Fibroblast of lung (primary cell): ENCODE results near the gene CGB5. TPM values are rescaled to one million over a fixed set of nuclear protein-coding genes. Genes with fewer than 3 reads are reported as not detected.
A peak's percentile ranks its signal among the peaks of the same experiment; 100 is the strongest.
"Not testable (repeated sequence)": the region's sequence is repeated elsewhere in the genome, so short reads cannot be mapped to it uniquely, and the experiment has no call there.

Experiments used
- DNase-seq, 2 donors: peaks; one replicate each; pipeline versions ENCODE4 v3.0.0 to v3.0.0-alpha.2; 2010; ENCODE audit warnings: low read depth in 2 of 2
- H2AFZ ChIP-seq: 2 replicates; pipeline ENCODE4 v1.5.1; 2012; ENCODE audit warnings: low read length, control low read depth, inconsistent platforms
- H3K27ac ChIP-seq: 2 replicates; pipeline ENCODE4 v1.5.1; 2011; ENCODE audit warnings: low read length, control low read depth; ENCODE audit not compliant: insufficient read depth
- H3K27me3 ChIP-seq: 2 replicates; pipeline ENCODE4 v1.5.1; 2011; ENCODE audit warnings: mild to moderate bottlenecking, low read length; ENCODE audit not compliant: control insufficient read depth, insufficient read depth
- H3K36me3 ChIP-seq: 2 replicates; pipeline ENCODE4 v1.5.1; 2011; ENCODE audit warnings: low read length; ENCODE audit not compliant: control insufficient read depth, insufficient read depth
- H3K4me1 ChIP-seq: 2 replicates; pipeline ENCODE4 v1.5.1; 2011; ENCODE audit warnings: low read length; ENCODE audit not compliant: control insufficient read depth, insufficient read depth; ENCODE audit errors: extremely low read depth
- H3K4me2 ChIP-seq: 2 replicates; pipeline ENCODE4 v1.5.1; 2011; ENCODE audit warnings: low read length, control low read depth; ENCODE audit not compliant: insufficient read depth; ENCODE audit errors: extremely low read depth
- H3K4me3 ChIP-seq, 4 experiments: fragments of 200-600 bp in 1 of 4; sonication (generic) in 1 of 4; replicated peaks in 1 of 4; 2 replicates each; pipeline ENCODE4 v1.5.1; 2011 to 2016; ENCODE audit warnings: low read length in 4 of 4, low read depth in 3 of 4, mild to moderate bottlenecking in 3 of 4, control low read depth in 2 of 4, inconsistent platforms in 1 of 4, mixed read lengths in 1 of 4; ENCODE audit not compliant: insufficient read depth in 1 of 4; ENCODE audit errors: control extremely low read depth in 1 of 4
- H3K79me2 ChIP-seq: 2 replicates; pipeline ENCODE4 v1.5.1; 2012; ENCODE audit warnings: mild to moderate bottlenecking, low read length, inconsistent platforms; ENCODE audit not compliant: control insufficient read depth, insufficient read depth
- H3K9ac ChIP-seq: 2 replicates; pipeline ENCODE4 v1.5.1; 2011; ENCODE audit warnings: mild to moderate bottlenecking, low read length, control low read depth; ENCODE audit not compliant: insufficient read depth
- H3K9me3 ChIP-seq: 2 replicates; pipeline ENCODE4 v1.5.1; 2012; ENCODE audit warnings: low read depth, low read length; ENCODE audit not compliant: control insufficient read depth, insufficient read depth
- H4K20me1 ChIP-seq: 2 replicates; pipeline ENCODE4 v1.5.1; 2011; ENCODE audit warnings: low read length; ENCODE audit not compliant: control insufficient read depth, insufficient read depth; ENCODE audit errors: extremely low read depth
- CTCF ChIP-seq, 2 donors: IDR thresholded peaks in 1 of 2; conservative IDR thresholded peaks in 1 of 2; 1 replicate in 1 of 2; 2 replicates in 1 of 2; pipeline ENCODE4 v1.5.1; 2011 to 2012; ENCODE audit warnings: low read length in 2 of 2, control low read depth in 1 of 2, inconsistent platforms in 1 of 2, low read depth in 1 of 2, mild to moderate bottlenecking in 1 of 2
- EZH2 ChIP-seq: IDR thresholded peaks from 2 replicates; pipeline ENCODE4 v1.5.1; 2012; ENCODE audit warnings: low read length, control low read depth, mild to moderate bottlenecking; ENCODE audit errors: missing control alignments
- polyA minus RNA-seq: library from RNA; depleted of rRNA, polyadenylated mRNA; stranded (reverse); fragments of >200 nt; gene quantifications from 2 replicates; pipeline ENCODE4 v1.2.3, GENCODE V29; 2011; ENCODE audit warnings: low replicate concordance
- polyA plus RNA-seq, 2 donors: library from polyadenylated mRNA; depleted of rRNA in 1 of 2; stranded (reverse) in 1 of 2; unstranded in 1 of 2; fragments of >200 nt; gene quantifications; 2 replicates each; pipeline ENCODE4 v1.2.1, GENCODE V29; 2011 to 2012; ENCODE audit warnings: missing spikeins in 1 of 2
- total RNA-seq: library from RNA; depleted of rRNA; stranded (reverse); fragments of >200 nt; gene quantifications from 2 replicates; pipeline ENCODE4 v1.2.1, GENCODE V29; 2014

Gene CGB5
- total RNA-seq (not detected in 2 replicates), polyA plus RNA-seq (not detected in 2 replicates), polyA minus RNA-seq (not detected in 2 replicates)
- polyA plus RNA-seq (2012), result not detected in 2 replicates

- H3K36me3 ChIP-seq, H3K9ac ChIP-seq, H3K9me3 ChIP-seq, H3K4me3 ChIP-seq, H3K4me2 ChIP-seq, H3K4me1 ChIP-seq, H3K27me3 ChIP-seq, DNase-seq, H3K79me2 ChIP-seq, H4K20me1 ChIP-seq, H3K27ac ChIP-seq, H2AFZ ChIP-seq: not testable (repeated sequence)
Measured at GRCh38 chr19:49043548-49043947, at the start of gene CGB5. Gene CGB5 (plus strand): TSS chr19:49043848. CDS start chr19:49044210, 362 bp downstream.

GRCh38 chr19:48994035-48994386, 49.6 kb upstream of the CGB5 start:
- H3K27ac ChIP-seq, result peak overlapping the region; percentile 88
- TF ChIP-seq EZH2 (no peak), CTCF (conservative IDR thresholded peaks at IDR 0.05 in 1 of 2, IDR thresholded peaks at IDR 0.05 in 1 of 2; ENCODE audit: low read depth in 1 of 2, low read length in 2 of 2) (no peak)
- H4K20me1 ChIP-seq, result no peaks in the 10 kb centered on the region
- H3K4me2 ChIP-seq, result peak overlapping the region; percentile 73
- no peaks in the 10 kb centered on the region for H3K9me3 ChIP-seq
- peaks cover 5% of the 10 kb centered on the region for H3K36me3 ChIP-seq
- H3K4me1 ChIP-seq, result peaks cover 19% of the 10 kb centered on the region
- DNase-seq, result no peak
- H3K9ac ChIP-seq, result peak overlapping the region; percentile 68
- peak overlapping the region; percentile 83 to 98 (median 98) for H3K4me3 ChIP-seq
- H2AFZ ChIP-seq, result peak overlapping the region; percentile 78
- H3K27me3 ChIP-seq, result no peaks in the 10 kb centered on the region
- peaks cover 68% of the 10 kb centered on the region for H3K79me2 ChIP-seq

GRCh38 chr19:48997972-48998371, 45.7 kb upstream of the CGB5 start:
- H3K9me3 ChIP-seq, result no peaks in the 10 kb centered on the region
- H3K36me3 ChIP-seq, result no peaks in the 10 kb centered on the region
- no peak overlapping the region for H3K9ac ChIP-seq
- H2AFZ ChIP-seq, result no peak overlapping the region
- no peaks in the 10 kb centered on the region for H3K27me3 ChIP-seq
- H3K27ac ChIP-seq, result peak overlapping the region; percentile 16
- no peak overlapping the region for H3K4me3 ChIP-seq
- no peak overlapping the region for H3K4me2 ChIP-seq
- H3K79me2 ChIP-seq, result peaks cover 42% of the 10 kb centered on the region
- DNase-seq, result peak; percentile 43 to 55
- TF ChIP-seq EZH2 (no peak), CTCF (conservative IDR thresholded peaks at IDR 0.05 in 1 of 2, IDR thresholded peaks at IDR 0.05 in 1 of 2; ENCODE audit: low read depth in 1 of 2, low read length in 2 of 2) (peak; percentile 44 to 60)
- H4K20me1 ChIP-seq, result no peaks in the 10 kb centered on the region
- H3K4me1 ChIP-seq, result peaks cover 5% of the 10 kb centered on the region
